GM21381 (cell line): ENCODE data around the gene NT5M.
"Not testable (repeated sequence)": the region's sequence is repeated elsewhere in the genome, so short reads cannot be mapped to it uniquely, and the experiment has no call there.

ENCODE experiments used
- ATAC-seq: cut with Tn5 transposase; IDR thresholded peaks from one replicate; pipeline ENCODE4 v1.9.1; 2021; ENCODE audit warnings: mild to moderate bottlenecking, moderate library complexity; ENCODE audit not compliant: unreplicated experiment

Gene NT5M

GRCh38 chr17:17300624-17301568 is 2.3 kb upstream of the NT5M start:
- ATAC-seq: no peak

DNA sequence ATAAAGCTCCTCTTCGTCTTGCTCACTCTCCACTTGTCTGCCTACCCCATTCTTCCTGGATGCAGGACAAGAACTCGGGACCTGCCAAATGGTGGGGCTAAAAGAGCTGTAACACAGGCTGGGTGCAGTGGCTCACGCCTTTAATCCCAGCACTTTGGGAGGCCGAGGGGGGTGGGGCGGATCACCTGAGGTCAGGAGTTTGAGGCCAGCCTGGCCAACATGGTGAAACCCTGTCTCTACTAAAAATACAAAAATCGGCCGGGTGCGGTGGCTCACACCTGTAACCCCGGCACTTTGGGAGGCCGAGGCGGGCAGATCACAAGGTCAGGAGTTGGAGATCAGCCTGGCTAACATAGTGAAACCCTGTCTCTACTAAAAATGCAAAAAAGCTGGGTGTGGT is 1.5 kb upstream of the NT5M start:
- ATAC-seq: not testable (repeated sequence)

DNA sequence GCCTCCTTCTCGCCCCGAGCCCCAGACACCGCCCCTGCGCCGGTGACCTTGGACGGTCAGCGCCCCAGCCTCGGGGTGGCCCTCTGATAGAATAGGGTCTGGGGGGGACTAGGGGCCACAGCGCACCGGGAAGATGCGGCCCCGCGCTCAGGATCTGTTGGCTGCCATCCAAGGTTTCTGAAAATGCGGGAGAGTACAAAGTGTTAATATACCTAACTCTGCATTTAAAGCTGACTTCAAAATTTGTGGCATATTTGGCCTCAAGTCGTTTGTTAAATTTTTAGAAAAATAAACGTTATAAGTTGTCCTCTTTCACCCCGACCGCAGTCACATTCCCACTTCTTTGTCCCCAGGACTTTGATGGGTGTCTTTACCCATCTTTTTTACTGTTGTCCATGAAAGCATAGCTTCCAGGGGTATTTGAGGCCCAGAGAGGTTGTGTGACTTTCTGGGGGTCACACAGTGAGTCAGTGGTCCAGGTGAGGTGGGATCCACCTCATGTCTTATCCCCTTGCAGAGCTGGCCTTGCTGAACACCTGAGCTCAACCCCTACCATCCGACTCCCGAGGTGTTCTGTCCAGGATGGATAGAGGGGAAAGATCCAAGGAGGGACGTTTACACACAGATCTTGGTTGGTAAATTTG is 796 bp downstream of the NT5M start:
- ATAC-seq: no peak

GRCh38 chr17:17304521-17304985 is 1.4 kb downstream of the NT5M start:
- ATAC-seq: no peak

DNA sequence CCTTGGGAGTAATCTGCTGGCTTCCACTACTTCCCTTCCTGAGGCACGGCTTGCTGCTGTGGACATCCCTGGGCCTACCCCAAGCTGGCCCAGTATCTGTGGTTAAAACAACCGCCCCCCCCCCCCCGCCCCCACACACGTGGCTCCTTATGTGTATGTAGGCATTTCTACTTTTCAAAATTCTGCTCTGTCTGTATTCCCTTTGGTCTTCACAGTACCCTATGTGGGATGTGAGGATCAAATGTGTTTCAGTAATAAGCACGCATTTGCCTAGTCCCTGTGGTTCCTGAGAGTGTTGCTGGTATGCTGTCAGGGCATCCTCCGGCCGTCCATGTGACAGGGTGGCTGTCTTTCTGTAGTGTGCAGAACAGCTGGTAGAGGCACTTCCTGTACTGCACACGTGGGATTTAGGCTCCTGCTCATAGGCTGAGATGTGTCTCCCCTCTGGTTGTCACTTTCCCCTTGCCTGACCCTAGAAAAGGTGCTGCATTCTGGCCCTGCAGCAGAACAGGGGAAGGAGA is 2.2 kb downstream of the NT5M start:
- peak; percentile 59 for ATAC-seq

- ATAC-seq: no peak
Measured at GRCh38 chr17:17309356-17309755, 6.2 kb downstream of the NT5M start.

GRCh38 chr17:17313350-17313991 is 10.3 kb downstream of the NT5M start:
- ATAC-seq: no peak

- no peak for ATAC-seq
Measured at GRCh38 chr17:17314501-17315071, 11.4 kb downstream of the NT5M start.

GRCh38 chr17:17315142-17315821 is 12.1 kb downstream of the NT5M start:
- no peak for ATAC-seq

DNA sequence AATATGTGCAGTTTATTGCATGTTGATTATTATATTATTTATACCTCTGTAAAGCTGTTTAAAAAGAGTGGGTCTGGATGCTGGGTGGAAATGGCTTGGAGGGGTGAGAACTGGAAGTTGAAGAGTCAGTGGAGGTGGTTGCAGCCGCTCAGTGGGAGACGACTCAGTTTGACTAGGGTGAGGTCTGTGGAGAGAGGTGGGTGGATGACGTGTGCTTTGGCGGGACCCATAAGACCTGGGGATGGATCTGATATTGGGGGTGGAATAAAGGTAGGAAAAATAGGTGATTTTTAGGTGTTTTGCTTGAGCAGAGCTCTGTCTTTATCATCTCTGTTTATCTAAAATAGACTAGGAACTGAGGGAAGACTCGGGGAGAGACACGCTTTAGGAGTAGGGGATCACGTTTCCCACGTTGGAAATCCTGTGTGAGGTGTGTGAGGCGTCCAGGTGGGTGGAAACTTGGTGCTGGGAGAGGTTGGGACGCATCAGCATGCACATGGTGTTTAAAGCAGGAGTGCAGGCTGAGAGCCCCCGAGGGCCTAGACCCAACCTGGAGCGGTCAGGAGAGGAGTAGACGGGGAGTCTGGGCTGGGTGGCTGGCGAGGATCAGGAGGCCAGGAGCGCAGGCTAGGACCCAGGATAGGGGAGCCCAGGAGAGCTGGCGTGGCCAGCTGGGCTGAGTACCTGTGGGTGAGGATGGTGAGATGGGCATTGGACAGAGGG is 17.2 kb downstream of the NT5M start:
- ATAC-seq: no peak

DNA sequence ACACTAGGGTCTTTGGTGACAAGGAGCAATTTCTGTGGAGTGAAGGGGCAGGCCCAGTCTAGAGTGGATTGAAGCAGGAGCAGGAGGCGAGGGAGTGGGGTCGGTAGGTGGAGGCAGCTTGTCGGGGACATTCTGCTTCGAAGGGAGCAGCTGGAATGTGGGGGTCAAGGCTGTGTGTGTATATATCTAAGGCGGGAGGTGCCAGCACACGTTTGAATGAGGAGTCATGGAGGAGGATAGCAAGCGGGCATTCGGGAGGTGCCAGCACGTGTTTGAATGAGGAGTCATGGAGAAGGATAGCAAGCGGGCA is 17.7 kb downstream of the NT5M start:
- no peak for ATAC-seq

GRCh38 chr17:17321356-17322025 is 18.3 kb downstream of the NT5M start:
- no peak for ATAC-seq

GRCh38 chr17:17322516-17323510 is 19.6 kb downstream of the NT5M start:
- ATAC-seq: no peak

- no peak for ATAC-seq
Measured at GRCh38 chr17:17324616-17325015, 21.4 kb downstream of the NT5M start.

GRCh38 chr17:17325228-17325627 is 22.1 kb downstream of the NT5M start:
- no peak for ATAC-seq

- no peak for ATAC-seq
Measured at GRCh38 chr17:17325816-17326215, 22.6 kb downstream of the NT5M start.

- no peak for ATAC-seq
Measured at GRCh38 chr17:17326275-17326875, 23.2 kb downstream of the NT5M start.

- no peak for ATAC-seq
Measured at GRCh38 chr17:17328251-17328650, 25.1 kb downstream of the NT5M start.
